Uterus (tissue), 4 donors: ENCODE data around the gene CARD9. TPM values are rescaled to one million over a fixed set of nuclear protein-coding genes. Genes with fewer than 3 reads are reported as not detected.

Source experiments
- DNase-seq, 2 donors: peaks; one replicate each; pipeline ENCODE4 v3.0.0-alpha.2; 2019 to 2020
- H3K27ac ChIP-seq, 2 donors: fragments of 200-600 bp; sonication (generic); 1 replicate in 1 of 2; 2 replicates in 1 of 2; pipeline ENCODE4 v1.5.1; 2016 to 2018
- H3K27me3 ChIP-seq, 2 donors: fragments of 200-600 bp; sonication (generic); one replicate each; pipeline ENCODE4 v1.5.1; 2018 to 2019; ENCODE audit warnings: control low read depth in 1 of 2
- H3K36me3 ChIP-seq, 2 donors: fragments of 200-600 bp; sonication (generic); one replicate each; pipeline ENCODE4 v1.5.1; 2019; ENCODE audit warnings: control low read depth in 1 of 2
- H3K4me1 ChIP-seq, 2 donors: fragments of 200-600 bp; sonication (generic); one replicate each; pipeline ENCODE4 v1.5.1; 2018 to 2019; ENCODE audit warnings: control low read depth in 1 of 2
- H3K4me3 ChIP-seq, 2 donors: fragments of 200-600 bp; sonication (generic); 1 replicate in 1 of 2; 2 replicates in 1 of 2; pipeline ENCODE4 v1.5.1; 2018 to 2019; ENCODE audit warnings: mild to moderate bottlenecking in 1 of 2
- H3K9me3 ChIP-seq, 2 donors: fragments of 200-600 bp; sonication (generic); one replicate each; pipeline ENCODE4 v1.5.1; 2019; ENCODE audit warnings: control low read depth in 1 of 2
- POLR2A ChIP-seq, 2 donors: fragments of 450-650 bp; IDR thresholded peaks; one replicate each; pipeline ENCODE4 v1.6.1; 2016; ENCODE audit warnings: antibody characterized with exemption in 2 of 2, mild to moderate bottlenecking in 1 of 2, moderate library complexity in 1 of 2
- intact Hi-C: fragments of 100-400 bp; cut with DNase I; formaldehyde crosslinking; loops from one replicate; pipeline ENCODE4 v1.15.1; 2023; ENCODE audit warnings: low total_unique reads
- total RNA-seq, 4 donors: library from RNA; depleted of rRNA in 3 of 4; stranded (reverse); fragments of >200 nt in 3 of 4; gene quantifications; one replicate each; pipeline versions ENCODE4 v1.1.0 to v1.2.4, GENCODE V29; 2014 to 2023
- TF ChIP-seq, protein P1 (sequence below), 4 experiments: fragments of 200-600 bp in 2 of 4; fragments of 450-650 bp in 2 of 4; sonication (generic) in 2 of 4; IDR thresholded peaks; one replicate each; pipeline ENCODE4 v1.5.1; 2016 to 2019; ENCODE audit warnings: antibody characterized with exemption in 4 of 4, mild to moderate bottlenecking in 2 of 4, moderate library complexity in 1 of 4
- donor health status: DM: yes; HTN: yes; CAD: no.

CARD9 gene
- total RNA-seq, 4 donors from 2014 or later, result under 0.01 to 10.6 (median 2.5) TPM

DNA sequence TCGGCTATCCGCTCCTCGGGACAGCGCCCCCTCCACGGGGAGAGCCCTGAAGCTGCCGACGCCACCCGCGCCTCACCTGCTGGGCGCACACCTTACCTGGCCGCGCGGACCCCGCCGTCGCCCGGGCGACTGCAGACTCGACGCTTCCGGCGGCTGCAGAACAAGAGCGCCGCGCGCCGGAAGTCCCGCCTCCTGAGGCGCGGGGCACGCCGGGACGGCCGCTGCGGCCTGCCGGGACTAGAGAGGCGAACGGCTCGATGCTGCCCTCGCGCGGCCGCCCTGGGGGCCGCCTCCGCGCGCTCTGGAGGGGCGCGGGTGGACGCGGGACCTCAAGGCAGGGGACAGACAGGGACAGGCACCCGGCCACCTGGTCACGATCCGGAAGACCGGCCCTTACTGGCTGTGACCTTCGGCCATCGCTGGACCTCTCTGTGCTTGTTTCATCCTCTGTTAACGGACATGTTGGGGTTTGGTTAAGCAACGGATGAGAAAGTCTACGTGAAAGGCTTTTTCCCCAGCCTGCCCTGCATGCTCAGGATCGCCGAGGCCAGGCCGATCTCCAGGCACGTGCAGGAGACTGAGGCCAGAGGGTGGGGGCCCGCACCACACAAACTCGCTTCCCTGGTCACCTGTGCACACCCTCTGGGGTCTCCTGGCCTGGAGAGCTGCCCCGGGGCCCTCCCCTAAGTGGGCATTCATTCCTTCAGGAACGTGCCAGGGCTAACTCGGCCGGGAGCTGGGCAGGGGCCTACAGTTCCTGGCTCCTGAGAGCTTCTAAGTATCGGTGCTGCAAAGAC lies 26.8 kb upstream of the CARD9 start, which contains the start of gene SNAPC4:
Gene SNAPC4 (minus strand): TSS at position 133 of the 797 bp plus-strand sequence. CDS start 1,742 bp downstream, outside the sequence.
- intact Hi-C loops, result no loop called here
- H3K4me1 ChIP-seq, result peaks cover 4 to 7% of the 10 kb centered on the region in 2 donors
- DNase-seq, result peak; percentile 74 to 87
- peak within 1 kb of the TSS; percentile 43 to 80 for H3K4me3 ChIP-seq
- peak within 1 kb of the TSS; percentile 20 to 29 for H3K27ac ChIP-seq
- peak; percentile 45 to 66 for TF ChIP-seq POLR2A (IDR thresholded peaks at IDR 0.05)
- TF ChIP-seq, protein P1, sequence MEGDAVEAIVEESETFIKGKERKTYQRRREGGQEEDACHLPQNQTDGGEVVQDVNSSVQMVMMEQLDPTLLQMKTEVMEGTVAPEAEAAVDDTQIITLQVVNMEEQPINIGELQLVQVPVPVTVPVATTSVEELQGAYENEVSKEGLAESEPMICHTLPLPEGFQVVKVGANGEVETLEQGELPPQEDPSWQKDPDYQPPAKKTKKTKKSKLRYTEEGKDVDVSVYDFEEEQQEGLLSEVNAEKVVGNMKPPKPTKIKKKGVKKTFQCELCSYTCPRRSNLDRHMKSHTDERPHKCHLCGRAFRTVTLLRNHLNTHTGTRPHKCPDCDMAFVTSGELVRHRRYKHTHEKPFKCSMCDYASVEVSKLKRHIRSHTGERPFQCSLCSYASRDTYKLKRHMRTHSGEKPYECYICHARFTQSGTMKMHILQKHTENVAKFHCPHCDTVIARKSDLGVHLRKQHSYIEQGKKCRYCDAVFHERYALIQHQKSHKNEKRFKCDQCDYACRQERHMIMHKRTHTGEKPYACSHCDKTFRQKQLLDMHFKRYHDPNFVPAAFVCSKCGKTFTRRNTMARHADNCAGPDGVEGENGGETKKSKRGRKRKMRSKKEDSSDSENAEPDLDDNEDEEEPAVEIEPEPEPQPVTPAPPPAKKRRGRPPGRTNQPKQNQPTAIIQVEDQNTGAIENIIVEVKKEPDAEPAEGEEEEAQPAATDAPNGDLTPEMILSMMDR (IDR thresholded peaks at IDR 0.05), result peak; percentile 90 to 98 (median 98)
- no peaks in the 10 kb centered on the region for H3K27me3 ChIP-seq
- no peaks in the 10 kb centered on the region for H3K9me3 ChIP-seq
- H3K36me3 ChIP-seq, result no peaks in the 10 kb centered on the region

DNA sequence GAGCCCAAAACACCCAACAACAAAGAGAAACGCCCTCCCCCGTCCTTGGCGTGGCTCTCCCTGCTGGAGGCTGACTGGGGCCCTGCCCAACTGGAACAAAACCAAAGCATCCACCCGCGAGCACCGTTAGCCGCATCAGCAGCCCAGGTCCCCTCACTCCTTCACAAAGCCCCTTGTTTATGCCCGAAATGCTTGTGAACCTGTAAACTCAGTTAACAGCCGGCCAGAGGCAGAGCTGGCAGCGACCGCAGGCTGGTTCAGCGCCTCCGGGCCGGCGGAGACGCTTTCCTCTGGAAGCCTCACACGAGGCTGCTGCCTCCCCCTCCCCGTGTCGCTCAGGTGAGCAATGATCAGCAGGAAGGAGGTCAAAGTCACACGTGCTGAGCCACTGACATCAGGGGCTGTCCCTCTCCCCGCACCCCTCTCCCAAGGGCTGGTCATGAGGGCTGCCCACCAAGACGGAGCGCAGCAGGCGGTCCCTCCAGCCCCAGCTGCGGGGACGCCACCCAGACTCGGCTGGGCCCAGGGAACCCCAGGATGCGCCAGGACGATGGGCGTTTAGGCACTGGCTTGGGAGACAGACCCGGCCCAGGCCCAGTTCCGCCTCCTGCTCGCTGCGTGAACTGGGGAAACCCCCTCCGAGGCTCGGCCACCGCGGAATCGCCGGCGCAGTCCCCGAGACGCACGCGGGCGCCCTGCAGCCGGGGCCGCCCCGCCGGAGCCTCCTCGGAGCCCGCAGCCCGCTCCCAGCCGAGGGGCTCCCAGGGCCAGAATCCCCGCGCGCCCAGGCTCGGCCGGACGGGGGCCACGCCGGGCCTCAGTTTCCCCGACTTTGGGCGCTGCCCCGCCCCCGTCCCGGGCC lies 25.9 kb upstream of the CARD9 start:
- intact Hi-C loops, result no loop called here
- TF ChIP-seq POLR2A (IDR thresholded peaks at IDR 0.05), result no peak
- TF ChIP-seq, protein P1 (IDR thresholded peaks at IDR 0.05), result no peak
- H3K36me3 ChIP-seq, result no peaks in the 10 kb centered on the region
- H3K4me3 ChIP-seq, result peak overlapping the region; percentile 43 to 80
- DNase-seq, result no peak
- peaks cover 4 to 7% of the 10 kb centered on the region in 2 donors for H3K4me1 ChIP-seq
- H3K9me3 ChIP-seq, result no peaks in the 10 kb centered on the region
- H3K27ac ChIP-seq, result peak overlapping the region in 1 of 2 donors; percentile 16
- H3K27me3 ChIP-seq, result no peaks in the 10 kb centered on the region

DNA sequence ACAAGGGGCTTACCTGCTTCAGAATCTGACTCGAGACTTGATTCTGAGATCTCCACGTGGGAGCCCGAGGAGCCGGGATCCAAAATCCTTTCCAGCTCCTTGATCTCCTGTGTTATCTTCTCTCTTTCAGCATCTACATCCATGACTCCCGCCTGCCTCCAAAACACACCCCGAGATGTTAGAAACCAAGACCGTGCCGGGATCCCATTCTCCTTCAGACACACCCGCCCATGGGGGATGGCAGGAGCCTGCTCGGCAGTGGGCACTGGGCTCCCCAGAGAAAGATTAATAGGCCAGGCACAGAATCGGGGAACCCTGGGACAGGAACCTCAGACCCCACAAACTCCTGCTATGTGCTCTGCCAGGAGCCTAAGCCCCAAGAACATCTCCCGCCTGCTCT lies 24.8 kb upstream of the CARD9 start:
- Histone ChIP-seq H3K4me1 (peaks cover 4 to 7% of the 10 kb centered on the region in 2 donors), H3K4me3 (no peak overlapping the region), H3K27ac (no peak overlapping the region), H3K27me3 (no peaks in the 10 kb centered on the region), H3K36me3 (no peaks in the 10 kb centered on the region), H3K9me3 (no peaks in the 10 kb centered on the region)
- no peak for DNase-seq
- intact Hi-C loops, result no loop called here
- no peak for TF ChIP-seq POLR2A (IDR thresholded peaks at IDR 0.05)
- TF ChIP-seq, protein P1 (IDR thresholded peaks at IDR 0.05), result no peak

DNA sequence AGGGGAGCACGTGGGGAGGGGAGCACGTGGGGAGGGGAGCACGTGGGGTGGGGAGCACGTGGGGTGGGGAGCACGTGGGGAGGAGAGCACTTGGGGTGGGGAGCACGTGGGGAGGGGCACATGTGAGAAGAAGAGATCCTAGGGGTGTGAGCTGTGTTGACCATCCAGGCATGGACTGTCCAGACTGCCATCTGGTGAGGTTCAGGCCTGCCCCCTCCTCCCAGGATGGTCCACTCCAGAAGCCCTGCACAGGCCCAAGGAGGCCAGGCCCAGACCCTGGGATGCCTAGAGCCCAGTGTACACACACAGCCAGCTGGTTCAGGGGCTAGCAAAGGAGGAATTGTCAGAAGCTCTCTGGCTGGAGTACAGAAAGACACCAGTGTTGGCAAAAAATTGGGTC lies 24.2 kb upstream of the CARD9 start:
- no peaks in the 10 kb centered on the region for H3K36me3 ChIP-seq
- H3K4me1 ChIP-seq, result peaks cover 4 to 7% of the 10 kb centered on the region in 2 donors
- no peaks in the 10 kb centered on the region for H3K27me3 ChIP-seq
- DNase-seq, result no peak
- intact Hi-C loops, result no loop called here
- H3K27ac ChIP-seq, result no peak overlapping the region
- no peak for TF ChIP-seq POLR2A (IDR thresholded peaks at IDR 0.05)
- TF ChIP-seq, protein P1 (IDR thresholded peaks at IDR 0.05), result no peak
- no peak overlapping the region for H3K4me3 ChIP-seq
- no peaks in the 10 kb centered on the region for H3K9me3 ChIP-seq

DNA sequence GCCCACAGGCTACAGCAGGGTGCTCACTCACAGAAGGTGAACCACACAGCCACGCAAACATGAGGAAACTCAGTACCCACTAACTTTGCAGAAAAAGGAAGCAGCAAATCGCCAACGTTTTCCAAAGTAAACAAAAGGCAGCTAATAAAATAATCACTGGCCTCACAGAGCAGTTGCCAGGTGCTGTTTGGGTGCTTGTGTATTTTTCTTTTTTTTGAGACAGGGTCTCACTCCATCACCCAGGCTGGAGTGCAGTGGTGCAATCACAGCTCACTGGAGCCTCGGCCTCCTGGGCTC lies 22.7 kb upstream of the CARD9 start:
- H3K27ac ChIP-seq, result no peak overlapping the region
- H3K36me3 ChIP-seq, result no peaks in the 10 kb centered on the region
- H3K27me3 ChIP-seq, result no peaks in the 10 kb centered on the region
- peaks cover 4 to 7% of the 10 kb centered on the region in 2 donors for H3K4me1 ChIP-seq
- no peak for TF ChIP-seq POLR2A (IDR thresholded peaks at IDR 0.05)
- TF ChIP-seq, protein P1 (IDR thresholded peaks at IDR 0.05), result no peak
- H3K9me3 ChIP-seq, result no peaks in the 10 kb centered on the region
- intact Hi-C loops, result no loop called here
- H3K4me3 ChIP-seq, result no peak overlapping the region
- no peak for DNase-seq
